Activated T-cell treated with anti-CD3 and anti-CD28 coated beads for 48 hours (primary cell): ENCODE data around the gene CYP2S1.
A peak's percentile ranks its signal among the peaks of the same experiment; 100 is the strongest.
"Not testable (repeated sequence)": the region's sequence is repeated elsewhere in the genome, so short reads cannot be mapped to it uniquely, and the experiment has no call there.

Source experiments
- DNase-seq: peaks from one replicate; pipeline ENCODE4 v3.0.0-alpha.2; 2020; ENCODE audit warnings: low read depth

The CYP2S1 gene, protein sequence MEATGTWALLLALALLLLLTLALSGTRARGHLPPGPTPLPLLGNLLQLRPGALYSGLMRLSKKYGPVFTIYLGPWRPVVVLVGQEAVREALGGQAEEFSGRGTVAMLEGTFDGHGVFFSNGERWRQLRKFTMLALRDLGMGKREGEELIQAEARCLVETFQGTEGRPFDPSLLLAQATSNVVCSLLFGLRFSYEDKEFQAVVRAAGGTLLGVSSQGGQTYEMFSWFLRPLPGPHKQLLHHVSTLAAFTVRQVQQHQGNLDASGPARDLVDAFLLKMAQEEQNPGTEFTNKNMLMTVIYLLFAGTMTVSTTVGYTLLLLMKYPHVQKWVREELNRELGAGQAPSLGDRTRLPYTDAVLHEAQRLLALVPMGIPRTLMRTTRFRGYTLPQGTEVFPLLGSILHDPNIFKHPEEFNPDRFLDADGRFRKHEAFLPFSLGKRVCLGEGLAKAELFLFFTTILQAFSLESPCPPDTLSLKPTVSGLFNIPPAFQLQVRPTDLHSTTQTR

DNA sequence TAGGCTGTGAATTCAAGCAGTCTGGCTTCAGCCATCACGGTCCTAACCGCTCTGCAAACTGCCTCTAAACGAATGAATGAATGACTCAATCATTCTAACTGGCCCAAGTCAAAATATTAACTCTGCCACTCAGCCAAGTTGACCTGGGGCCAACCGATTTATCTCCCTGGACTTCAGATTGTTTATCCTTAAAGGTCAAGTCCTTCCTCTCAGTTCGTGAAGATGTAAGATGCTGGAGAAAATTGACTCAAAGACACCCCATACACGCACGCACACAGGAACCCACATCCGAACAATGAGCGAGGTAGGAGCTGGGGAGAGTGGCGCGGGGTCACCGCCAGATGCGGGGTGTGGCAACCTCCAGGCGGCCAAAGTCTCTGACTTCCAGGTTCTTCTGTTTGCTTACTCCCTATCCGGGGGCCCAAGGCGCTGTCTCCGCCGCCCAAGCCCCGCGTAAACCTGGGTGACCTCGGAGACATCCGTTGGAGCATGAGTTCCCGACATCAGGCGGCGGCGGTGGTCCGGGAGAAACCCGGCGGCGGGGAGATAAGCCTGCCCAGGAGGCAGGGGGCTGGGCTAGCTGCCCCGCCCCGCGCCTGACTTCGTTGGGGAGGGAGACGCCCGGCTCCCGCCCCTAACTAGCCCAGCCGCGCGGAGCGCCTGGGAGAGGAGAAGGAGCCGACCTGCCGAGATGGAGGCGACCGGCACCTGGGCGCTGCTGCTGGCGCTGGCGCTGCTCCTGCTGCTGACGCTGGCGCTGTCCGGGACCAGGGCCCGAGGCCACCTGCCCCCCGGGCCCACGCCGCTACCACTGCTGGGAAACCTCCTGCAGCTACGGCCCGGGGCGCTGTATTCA is at the start of gene CYP2S1:
CYP2S1 (plus strand) TSS at position 646 of the 856 bp plus-strand sequence; CDS start at position 692, 46 bp downstream.
- peak; percentile 8 for DNase-seq

DNA sequence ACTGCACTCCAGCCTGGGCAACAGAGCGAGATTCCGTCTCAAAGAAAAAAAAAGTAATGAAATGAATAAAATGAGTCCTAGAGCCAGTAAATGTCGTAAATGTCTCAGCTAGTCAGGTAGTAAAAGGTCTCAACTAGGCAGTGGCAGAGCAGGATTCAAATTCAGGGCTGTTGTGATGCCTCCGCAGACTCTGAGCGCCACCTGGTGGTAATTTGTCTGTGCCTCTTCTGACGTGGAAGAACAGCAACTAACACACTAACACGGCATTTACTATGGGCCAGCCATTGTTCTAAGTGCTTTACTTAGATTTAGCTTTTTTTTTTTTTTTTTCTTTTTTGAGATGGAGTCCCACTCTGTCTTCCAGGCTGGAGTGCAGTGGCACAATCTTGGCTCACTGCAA is 48.6 kb upstream of the CYP2S1 start:
- DNase-seq: peak; percentile 74

DNA sequence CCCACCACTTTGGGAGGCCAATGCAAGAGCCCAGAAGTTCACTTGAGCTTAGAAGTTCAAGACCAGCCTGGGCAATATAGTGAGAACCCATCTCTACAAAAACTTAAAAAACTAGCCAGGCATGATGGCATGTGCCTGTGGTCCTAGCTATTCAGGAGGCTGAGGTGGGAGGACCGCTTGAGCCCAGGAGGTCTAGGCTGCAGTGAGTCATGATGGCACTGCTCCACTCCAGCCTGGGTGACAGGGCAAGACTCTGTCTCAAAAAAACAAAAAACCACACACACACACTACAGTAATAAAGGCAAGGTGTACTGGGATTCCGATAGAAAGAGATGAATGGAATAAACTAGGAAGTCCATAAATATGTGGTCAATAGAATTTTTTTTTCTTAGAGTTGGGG is 43.2 kb upstream of the CYP2S1 start:
- no peak for DNase-seq

DNA sequence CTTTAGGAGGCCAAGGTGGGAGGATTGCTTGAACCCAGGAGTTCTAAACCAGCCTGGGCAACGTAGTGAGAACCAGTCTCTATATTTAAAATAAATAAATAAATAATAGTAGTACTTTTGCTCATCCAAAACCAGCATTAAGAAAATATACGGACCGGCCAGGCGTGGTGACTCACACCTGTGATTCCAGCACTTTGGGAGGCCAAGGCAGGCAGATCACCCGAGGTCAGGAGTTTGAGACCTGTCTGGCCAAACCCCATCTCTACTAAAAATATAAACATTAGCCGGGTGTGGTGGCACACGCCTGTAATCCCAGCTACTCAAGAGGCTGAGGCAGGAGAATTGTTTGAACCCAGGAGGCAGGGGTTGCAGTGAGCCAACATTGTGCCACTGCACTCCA is 42.0 kb upstream of the CYP2S1 start:
- DNase-seq: not testable (repeated sequence)

DNA sequence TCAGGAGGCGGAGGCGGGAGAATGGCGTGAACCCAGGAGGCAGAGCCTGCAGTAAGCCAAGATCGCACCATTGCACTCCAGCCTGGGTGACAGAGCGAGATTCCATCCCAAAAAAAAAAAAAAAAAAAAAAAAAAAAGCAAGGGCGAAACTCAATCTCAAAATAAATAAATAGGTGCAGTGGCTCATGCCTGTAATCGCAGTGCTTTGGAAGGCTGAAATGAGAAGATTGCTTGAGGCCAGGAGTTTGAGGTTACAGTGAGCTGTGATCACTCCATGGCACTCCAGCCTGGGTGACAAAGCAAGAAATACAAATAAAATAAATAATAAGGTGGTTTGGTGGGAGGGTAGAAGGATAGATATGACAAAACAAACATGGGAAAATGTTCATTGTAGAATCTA is 39.0 kb upstream of the CYP2S1 start:
- DNase-seq: no peak

DNA sequence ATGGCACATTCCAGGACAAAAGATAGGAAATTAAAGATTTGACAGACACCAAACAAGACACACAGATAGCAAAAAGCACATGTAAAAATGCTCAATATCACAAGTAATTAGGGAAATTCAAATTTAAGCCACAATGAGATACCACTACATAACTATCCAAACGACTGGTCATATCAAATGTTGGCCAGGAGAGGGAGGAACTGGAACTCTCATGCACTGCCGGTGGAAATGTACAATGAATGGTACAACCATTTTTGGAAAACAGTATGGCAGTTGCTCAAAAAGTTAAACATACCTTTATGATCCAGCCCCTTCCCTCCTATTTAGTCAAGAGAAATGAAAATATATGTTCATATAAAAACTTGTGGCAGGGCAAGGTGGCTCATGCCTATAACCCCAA is 36.8 kb upstream of the CYP2S1 start:
- DNase-seq: no peak

DNA sequence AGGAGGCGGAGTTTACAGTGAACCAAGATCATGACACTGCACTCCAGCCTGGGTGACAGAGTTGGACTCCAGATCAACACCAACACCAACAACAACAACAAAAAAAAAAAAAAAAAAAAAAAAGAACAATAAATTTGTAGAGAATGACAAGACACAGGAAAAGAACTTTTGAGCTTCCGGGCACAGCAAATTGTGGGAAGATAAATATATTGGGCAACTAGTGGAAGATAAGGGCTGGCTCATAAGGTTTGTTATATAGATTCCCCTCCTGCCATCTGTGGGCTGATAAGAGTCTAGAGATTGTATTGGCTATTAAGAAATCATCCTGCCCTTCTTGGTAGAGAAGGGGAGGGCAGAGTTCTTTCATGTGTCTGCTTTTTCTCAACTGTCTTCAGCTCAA is 33.1 kb upstream of the CYP2S1 start:
- no peak for DNase-seq

DNA sequence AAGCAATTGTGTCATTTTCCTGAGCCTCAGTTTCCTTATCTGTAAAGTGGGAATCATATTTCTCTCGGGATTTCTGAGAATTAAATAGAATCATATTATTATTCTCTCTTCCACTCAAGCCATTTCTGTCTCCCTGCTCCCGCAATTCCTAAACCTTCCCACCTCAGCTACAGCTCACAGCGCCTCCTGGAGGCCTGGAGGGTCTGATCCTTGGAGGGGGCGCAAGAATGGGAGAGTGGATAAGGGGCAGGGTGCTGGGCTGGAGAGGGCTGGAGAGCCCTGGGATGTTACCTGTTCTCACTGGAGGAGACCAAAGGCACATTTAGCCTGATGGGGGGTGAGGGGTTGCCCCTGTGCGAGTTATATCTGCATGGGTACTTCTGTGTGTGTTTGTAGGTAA is 31.1 kb upstream of the CYP2S1 start:
- no peak for DNase-seq

DNA sequence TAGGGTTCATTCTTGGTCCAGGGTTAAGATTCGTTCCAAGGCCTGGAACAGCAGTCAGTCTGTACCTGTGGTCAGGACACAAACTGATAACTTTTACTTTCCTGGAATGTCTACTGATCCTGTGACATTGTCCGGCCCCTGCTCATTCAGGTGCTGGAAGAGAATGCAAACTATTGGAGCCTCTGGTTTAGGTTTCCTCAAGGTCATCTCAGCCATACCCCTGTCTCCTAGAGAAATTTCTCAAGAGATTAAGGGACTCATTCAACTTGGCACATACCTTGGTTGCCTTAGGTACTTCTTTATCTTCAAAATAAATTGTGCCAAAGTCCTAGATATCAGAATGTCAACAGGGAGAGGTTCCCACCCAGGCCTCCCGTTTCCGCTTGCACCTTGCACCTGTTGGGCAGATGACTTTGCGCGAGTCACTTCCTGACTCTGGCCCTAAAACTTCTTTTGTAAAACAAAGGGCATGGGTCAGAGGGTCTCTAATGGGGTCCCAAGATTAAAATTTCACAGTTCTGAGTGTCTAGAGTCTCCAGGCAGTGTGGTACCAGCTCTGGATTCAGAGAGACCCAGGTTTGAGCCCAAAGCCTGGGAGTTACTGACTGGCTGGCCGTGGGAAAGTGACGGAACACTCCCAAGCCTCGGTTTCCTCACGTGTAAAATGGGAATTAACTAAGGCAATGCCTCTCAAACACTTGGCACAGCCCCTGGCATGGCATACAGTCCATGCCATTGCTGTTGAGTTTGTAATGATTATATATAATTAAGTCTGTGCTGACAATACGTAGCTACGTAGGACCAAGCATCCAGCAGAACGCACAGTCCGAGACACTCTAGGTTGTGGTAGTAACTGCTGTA is 25.8 kb upstream of the CYP2S1 start:
- no peak for DNase-seq

DNA sequence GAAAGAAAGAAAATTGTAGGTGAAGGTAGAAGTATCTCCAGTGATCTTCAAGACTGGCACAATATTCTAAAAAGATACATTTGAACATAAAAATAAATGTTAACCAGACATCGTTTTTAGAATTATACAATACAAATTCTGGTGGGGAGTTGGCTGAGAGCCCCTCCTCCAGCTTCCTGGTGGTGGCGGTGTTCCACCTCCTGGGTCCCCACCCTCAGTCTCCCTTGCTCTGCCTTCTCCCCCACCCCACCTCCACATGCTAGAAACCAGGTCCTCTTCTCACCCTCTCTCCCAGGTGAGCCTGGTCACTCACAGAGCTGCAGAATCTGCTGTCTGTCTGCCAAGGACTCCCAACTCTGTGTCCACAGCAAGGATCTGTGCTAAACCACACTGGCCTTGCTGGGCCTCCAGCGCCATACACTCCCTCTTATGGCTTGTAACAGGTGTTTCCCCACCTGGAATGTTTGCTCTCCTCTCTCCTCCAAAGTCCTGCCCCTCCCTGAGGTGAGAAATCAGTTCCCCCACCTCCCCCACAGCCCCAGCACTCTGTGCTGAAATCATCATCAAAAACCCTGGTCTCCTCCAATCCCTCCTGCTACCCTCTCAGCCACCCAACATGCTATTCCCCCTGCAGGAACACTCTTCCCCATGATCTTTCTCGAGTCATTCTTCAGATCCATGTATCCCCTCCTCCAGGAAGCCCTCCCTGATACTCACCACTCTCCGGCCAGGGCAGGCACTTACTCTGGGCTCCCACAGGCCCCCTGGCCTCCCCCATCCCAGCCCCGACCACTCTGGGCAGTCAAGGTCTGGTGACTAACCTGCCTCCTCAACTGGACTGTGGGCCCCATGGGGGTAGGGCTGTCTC is 20.5 kb upstream of the CYP2S1 start:
- DNase-seq: no peak

DNA sequence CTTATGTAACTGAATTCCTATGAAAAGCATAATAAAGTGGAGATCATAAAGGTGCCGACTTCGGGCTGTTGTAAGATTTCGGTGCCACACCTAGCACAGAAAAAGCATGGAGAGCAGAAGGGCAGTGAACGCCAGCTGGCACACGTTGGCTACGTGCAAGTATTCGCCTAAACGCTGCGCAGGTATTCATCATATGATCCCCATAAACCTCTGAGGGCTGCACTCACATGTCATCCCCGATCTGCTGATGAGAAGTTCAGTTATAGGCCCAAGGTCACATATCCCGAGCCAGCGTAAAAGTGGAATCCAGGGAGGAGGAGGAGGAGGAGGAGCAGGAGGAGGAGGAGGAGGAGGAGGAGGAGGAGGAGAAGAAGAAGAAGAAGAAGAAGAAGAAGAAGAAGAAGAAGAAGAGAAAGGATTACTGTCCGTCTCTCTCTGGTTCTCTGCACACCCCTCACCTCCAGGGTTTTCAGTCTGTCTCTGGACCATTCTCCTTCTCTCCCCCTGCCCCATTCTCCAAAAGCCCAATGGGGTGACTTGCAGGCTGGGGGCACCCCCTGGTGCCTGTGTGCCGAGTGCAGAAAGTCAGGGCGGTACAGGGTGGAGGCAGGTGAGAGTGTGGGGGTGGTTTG is 18.6 kb upstream of the CYP2S1 start:
- no peak for DNase-seq

DNA sequence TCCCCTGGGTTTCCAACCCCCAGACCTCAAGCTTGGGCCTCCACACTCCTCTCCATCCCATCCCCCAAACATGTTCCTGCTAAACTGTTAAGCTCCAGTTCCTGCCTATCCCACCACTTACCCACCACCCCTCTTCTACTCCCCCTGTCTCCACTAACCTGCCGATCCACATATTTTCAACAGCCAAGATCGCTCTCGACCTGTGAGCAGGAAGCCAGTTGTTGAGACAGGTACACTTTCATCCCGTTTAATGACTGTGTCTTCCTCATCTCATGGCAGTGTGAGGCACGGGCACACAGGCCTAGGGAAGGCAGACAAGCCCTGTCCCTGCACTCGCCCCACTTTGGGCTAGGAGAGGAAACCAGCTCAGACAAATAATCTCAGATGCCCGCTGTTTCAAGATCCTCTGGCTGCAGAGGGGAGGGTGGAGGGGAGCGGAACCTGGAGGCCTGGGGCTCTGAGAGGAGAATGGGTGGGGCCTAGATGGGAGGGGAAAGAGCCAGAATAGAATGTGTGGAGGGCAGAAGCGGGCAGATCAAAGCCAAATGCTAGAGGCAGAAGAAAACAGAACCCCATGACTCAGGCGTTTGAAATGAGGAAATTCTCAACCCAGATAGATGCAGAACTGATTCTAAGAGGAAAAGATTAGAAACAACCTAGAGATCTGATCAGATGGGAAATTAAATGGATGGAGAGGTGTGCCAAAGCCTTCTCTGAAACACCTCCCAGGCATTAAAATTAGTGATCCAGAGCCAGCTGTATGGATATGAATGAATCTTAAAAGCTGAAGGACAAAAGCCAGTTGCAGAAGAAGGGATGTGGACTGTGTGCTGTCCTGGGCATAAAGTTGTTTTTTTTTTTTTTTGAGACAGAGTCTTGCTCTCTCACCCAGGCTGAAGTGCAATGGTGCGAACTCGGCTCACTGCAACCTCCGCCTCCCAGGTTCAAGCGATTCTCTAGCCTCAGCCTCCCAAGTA is 16.9 kb upstream of the CYP2S1 start:
- DNase-seq: peak; percentile 13

DNA sequence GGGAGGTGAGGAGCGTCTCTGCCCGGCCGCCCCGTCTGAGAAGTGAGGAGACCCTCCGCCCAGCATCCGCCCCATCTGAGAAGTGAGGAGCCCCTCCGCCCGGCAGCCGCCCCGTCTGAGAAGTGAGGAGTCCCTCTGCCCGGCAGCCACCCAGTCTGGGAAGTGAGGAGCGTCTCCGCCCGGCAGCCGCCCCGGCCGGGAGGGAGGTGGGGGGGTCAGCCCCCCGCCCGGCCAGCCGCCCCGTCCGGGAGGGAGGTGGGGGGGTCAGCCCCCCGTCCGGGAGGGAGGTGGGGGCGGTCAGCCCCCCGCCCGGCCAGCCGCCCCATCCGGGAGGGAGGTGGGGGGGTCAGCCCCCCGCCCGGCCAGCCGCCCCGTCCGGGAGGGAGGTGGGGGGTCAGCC is 12.8 kb upstream of the CYP2S1 start:
- not testable (repeated sequence) for DNase-seq

DNA sequence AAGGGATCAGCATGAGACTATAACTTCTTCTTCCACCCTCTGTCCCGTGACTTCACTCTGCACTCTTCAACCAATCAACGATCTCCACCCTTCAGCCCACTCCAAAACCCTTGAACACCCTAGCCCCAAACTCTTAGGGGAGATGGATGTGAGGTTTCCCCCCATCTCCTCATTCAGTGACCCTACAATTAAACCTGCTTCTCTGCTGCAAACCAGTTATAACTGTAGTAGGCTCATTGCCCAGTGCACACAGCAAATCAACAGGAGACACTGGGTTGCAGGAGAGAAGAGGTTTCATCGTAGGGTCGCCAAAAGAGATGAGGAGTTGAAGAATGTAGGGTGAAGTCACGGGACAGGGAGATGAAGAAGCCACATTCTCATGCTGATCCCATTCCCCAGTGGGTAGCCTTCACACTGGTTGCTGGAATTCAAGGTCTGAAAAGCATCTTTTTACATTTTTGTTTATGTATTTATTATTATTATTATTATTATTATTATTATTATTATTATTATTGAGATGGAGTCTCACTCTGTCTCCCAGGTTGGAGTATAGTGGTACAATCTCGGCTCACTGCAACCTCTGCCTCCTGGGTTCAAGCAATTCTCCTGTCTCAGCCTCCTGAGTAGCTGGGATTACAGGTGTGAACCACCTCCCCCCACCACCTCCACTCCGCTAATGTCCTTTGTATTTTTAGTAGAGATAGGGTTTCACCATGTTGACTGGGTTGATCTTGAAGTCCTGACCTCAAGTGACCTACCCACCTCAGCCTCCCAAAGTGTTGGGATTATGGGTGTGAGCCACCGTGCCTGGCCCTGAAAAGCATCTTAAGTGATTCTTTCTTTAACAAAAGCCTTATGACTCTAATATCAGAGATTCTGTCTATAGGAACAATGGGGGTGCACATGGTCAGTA is 5.8 kb upstream of the CYP2S1 start:
- no peak for DNase-seq

DNA sequence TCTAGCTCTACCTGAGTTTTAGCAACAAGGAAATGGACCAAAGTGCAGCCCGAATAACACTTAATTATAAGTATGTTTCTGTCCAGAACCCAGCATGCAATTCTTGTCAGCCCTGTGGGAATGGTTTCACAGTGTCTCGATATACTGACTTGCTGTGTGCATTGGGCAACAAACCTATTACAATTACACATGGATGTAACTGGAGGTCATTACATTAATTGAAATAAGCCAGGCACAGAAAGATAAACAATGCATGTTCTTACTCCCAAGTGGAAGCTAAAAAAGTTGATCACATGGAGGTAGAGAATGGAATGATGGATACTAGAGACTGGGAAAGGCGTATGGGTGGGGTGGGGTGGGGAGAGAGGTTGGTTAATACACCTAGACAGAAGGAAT is 5.1 kb upstream of the CYP2S1 start:
- no peak for DNase-seq

DNA sequence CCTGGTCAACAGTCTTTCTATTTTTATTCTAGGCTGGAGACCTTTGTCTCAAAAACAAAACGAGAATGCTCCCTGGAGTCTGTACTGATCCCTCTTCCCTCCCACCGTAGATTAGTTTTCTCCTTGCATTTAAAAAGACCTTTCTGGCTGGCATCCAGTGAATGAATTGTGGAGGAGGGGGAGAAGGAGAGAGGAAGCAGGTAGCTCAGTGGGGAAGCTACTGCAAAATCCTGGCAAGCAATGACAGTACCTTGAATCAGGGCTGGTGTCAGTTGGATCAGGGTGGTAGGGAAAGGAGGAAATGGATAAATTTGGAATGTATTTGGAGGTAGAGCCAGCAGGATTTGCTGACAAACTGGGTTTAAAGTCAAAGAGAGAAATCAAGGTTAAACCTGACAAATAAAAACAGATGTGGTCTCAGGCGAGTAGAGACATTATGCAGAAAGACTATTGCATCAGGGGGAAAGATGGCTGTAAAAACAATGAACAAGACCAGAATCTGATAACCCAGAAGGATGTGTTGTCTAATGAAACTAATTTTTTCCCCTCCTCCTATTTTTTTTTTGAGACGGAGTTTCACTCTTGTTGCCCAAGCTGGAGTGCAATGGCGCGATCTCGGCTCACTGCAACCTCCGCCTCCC is 3.5 kb upstream of the CYP2S1 start:
- no peak for DNase-seq

DNA sequence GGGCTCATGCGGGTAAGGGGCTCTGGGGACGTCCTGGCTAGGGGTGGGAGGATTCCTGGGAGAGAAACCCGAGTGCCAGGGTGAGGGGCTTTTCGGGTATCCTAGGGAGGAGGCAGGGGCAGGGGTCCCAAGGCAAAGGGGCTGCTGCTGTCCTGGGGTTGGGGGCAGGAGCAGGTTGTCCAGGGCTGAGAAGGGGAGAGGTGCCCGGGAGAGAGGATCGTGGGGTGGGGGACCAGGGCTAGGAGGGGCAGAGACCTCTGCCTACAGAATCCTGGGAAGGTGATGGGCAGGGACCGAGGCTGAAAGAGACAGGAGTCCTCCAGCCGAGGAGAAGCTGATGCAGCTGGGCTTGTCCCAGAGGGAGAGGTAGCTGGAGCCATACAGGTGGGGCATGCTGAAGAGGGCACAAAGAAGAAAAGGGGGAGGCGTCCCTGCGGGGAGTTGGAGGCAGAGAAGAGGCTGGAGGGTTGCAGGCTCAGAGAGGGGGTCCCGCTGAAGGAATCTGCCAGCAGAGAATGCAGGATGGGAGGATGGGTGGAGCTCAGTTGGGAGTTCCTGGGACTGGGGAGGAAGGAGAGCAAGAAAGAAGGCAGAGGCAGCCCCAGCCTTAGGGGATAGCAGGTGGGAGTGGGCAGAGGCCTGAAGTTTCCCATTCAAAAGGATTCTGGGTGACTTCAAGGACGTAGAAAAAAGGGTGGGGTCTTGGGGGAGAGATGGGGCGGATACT is 574 bp downstream of the CYP2S1 start:
- no peak for DNase-seq
